HG03354 (cell line): ENCODE results near the gene NUDT14.

Experiments
- ATAC-seq: cut with Tn5 transposase; IDR thresholded peaks from one replicate; pipeline ENCODE4 v1.9.1; 2021; ENCODE audit warnings: mild to moderate bottlenecking; ENCODE audit not compliant: unreplicated experiment, poor library complexity, severe bottlenecking

The NUDT14 gene

DNA sequence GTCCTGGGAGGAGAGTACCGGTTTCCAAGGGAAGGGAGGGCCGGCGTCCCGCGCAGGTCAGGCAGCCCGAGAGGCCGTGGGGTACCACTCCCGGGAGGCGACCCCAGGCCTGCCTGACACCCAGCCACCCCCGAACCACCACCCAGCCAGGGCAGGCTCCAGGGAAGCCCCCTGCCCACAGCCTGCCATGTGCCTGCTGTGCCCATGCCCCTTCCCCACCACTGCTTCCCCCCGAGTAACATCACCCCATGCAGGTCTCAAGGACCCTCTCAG lies 2.3 kb downstream of the NUDT14 start:
- ATAC-seq, result no peak

DNA sequence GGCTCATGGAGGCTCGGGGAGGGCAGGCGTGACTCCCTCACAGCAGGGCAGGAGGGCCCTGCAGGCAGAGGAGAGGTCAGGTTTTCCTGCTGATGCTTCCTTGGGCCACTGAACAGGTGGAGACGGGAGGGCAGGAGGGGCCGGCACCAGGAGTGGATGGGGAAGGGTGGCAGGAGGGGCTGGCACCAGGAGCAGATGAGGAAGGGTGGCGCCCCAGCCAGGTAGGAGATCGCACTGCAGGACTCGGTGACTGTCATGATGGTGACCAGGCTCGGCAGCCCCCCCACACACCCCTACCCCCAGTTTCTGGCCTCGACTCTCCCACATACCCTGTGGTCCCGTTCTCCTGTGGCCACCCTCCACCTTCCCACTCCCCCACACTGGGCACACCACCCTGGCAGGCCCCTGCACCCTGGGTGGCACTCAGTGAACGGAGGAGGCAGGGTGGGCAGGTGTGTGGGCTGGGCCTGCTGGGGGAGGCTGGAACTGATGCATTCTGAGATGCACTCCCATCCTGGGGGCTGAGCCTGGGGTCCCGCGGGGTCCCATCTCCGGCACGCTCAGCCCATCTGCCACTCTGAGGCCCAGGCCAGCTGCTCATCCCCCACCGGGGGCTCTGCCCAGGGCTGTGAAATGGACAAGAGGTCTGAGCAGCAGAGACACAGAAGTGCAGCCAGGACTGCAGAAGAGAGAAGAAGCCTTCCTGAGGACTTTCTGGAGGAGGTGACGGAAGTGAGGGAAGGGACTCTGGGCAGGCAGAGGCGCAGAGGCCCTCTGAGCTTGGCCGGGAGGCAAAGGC lies 2.8 kb downstream of the NUDT14 start:
- no peak for ATAC-seq

DNA sequence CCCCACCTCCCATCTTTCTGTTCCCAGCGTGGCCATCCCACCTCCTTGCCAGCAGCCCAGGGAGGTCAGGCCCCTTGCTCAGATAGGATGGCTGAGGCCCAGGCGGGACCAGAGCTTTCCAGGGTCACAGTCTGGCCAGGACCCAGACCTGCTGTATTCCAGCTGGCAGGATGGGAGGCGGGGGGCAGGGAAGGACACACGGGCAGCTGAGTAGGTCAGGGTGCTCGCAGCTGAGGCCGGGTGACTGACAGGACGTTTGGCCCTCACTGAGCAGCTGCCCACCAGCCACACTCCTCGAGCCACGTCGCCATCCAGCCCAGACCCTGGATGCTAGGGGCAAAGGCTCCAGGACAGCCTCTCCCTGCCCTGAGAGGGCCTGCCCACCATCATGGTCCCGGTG lies 4.0 kb downstream of the NUDT14 start:
- no peak for ATAC-seq

DNA sequence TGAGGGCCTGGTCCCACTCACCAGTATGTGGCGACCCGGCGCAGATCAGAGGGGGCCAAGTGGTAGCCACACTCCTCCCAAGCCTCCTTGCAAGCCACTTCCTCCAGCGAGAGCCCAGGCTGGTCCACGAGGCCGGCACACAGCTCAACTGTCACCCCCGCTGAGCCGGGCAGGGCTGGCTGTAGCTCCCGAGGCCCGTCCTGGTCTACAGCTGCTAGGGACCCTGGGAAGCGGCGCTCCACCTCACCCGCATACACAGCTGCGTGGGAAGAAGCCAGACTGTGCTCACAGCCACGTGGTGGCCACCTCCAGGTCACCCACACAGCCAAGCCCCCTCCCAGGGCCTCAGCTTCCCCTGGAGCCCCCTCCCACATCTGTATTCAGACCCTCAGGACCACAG lies 4.6 kb downstream of the NUDT14 start:
- ATAC-seq, result no peak

DNA sequence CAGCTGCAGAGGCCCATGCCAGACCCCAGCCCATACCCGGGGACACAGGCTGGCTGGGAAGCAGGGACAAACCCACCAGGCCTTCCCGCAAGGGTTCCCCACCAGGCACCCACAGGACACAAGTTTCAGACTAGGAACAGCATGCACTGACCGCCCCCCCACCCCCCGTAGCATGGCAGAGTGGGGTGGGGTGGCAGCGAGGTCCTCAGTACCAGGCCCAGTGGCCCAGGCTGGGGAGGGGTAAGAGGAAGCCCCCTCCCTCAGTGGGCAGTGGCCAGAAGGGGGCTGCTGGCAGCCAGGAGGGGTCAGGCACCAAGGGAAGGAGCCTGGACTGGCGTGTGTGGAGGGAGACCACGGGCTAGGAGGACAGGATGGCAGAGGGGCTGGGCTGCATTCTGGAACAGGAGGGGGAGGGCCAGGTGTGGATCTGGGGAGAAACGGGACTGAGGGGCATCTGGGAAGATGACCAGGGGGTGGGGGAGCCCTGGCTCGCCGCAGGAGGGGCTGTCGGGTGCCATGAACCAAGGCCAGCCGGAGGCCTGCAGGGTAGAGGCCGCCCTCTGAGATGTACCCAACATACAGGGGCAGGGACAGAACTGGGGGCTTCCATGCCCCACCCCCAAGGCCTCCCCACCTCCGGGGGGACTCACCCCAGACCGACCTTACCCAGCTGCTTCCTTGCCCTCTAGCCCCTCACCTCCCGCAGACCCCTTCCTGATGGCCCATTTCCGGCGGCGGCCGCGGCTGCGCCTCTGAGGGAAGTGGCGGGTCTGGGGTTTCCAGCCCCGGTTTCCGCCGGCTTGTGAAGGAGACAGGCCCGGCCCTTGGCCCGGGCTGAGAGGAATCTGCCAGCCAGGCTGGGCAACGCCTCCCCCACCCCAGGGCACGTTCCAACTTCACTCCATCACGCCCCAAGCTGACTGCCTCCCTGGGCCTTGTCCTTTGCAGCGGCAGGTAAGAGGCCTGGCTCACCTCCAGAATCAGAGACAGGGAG lies 6.9 kb downstream of the NUDT14 start:
- no peak for ATAC-seq

- ATAC-seq, result no peak
Observed at GRCh38 chr14:105173145-105173544, 8.0 kb downstream of the NUDT14 start.

GRCh38 chr14:105172476-105172875 lies 8.6 kb downstream of the NUDT14 start:
- ATAC-seq, result no peak

DNA sequence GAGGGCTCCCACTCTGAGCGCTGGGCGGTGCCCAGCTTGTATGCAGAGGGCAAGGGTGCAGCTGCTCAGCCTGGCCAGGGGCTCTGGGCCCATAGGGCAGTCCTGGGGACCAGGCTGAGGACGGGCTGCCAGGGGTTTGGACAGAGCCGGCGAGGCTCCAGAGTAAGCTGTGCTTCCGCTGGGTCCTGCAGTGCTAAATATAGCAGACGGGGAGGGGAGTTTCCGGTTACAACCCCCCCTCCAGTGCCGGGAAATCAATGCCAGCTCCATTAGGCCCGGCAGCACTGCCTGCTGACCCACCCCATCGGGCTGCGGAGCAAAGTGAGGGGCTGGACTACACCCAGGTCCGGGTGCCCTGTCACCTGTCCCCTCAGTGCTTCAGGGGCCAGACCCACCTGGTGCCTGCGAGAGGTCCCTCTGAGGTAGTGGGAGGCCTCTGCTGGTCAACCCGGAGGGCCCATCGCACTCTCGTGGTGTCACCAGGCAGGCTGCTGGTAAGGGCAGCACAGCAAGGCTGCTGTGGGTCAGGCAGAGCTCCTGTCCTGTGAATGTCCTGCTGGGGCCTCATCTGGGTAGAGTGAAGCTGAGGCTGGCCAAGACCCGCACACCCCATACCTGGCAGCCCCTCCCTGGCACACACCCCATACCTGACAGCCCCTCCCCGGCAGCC lies 10.0 kb downstream of the NUDT14 start:
- no peak for ATAC-seq

DNA sequence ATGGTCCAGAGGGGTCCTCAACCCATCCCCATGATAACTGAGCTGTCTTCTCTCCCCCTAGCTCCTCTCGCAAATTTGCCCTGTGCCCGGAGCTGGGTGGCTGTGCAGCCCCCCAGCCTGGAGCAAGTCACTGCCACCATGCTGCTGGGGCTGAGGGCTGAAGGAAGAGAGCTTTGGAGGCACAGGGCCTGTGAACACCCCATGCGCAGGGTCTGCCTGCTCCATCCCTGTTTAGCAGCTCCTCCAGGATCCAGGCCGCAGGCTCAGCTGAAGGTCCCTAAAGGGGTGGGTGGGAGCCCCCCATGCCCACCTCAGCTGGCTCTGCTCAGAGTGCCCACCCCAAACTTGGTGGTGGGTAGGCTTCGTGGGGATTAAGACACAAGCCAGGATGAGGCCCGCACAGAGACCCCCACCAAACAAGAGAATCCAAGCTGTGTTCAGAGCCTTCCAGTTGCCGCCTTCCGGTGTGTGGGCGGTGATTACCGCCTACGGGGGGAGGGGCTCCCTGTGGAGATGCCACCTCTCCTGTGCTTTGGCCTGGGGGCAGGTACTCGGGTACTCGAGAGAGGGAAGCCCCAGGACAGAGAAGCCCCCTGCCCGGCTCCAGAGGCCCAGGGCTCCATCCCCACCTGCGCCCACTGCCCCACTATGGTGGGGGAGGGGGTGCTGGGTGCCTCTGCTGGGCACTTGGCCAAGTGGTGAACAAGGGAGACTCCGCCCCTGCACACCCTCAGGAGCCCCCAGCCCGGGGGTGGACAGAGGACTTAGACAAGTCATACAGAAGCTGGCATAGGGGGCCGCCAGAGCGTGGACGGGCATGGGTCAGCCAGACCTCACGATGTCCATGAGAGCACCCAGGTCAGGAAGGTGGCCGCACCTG lies 11.1 kb downstream of the NUDT14 start:
- ATAC-seq, result no peak

DNA sequence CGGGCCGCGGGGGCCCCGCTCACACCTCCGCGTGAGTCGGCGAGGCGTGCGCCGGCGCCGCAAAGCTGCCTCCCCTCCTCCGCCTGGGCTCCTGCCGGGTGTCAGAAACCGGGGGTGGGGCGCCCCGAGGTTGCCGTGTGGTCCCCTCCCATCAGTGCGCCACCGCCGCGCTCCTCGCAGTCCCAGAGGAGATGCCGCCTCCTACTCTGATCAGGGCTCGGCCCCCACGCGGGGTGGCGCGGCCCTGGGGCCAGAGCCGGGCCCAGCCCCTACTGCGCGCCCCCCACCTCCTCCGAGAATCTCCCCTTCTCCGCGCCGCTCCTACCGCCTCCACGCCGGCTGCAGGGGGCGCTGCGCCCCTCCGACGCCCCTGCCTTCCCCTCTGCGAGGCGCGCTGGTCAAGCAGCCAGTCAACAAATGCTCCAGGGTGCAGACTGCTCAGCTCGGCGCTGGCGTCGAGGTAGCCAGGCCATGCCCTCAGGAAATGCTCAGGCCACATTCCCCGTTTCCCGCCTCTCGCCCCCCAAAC lies 12.1 kb downstream of the NUDT14 start:
- ATAC-seq, result no peak

DNA sequence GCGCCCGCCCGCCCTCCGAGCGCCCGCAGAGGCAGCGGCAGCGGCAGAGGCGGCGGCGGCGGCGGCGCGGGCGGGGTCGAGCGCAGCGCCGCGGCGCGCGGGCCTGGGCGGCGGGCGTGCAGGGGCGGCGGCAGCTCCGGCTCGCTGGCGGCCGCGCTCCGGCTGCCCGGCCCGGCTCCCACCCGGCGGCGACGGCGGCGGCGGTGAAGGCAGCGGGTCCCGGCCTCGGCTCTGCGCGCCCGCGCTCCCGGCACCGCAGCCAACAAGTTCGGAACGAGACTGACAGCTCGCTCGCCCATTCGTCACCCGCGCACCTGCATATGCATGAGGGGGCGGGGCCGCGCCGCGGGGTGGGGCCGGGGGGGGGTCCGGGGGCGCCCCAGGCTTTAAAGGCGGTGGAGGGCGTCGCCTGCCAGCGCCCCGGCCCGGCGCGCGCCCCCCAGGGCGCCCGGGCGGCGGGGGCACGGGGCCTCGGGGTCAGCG lies 12.6 kb downstream of the NUDT14 start, which contains the start of gene JAG2:
Gene JAG2 (minus strand): TSS at position 281 of the 483 bp plus-strand sequence. CDS start 356 bp downstream, outside the sequence.
- ATAC-seq, result no peak

DNA sequence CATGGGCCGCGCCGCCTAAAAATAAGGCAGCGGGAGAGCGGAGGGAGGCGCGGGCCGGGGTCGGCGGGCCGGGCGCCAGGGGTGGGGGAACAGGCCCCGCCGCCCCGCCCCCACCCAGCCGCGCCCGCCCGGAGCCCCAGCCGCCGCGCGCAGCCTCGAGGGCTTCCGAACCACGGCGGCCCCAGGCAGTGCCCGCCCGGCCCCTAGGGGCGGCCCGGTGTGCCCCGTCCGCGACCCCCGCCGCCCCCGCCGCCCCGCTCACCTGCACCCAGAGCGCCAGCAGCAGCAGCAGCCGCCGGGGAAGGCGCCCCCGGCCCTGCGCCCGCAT lies 13.1 kb downstream of the NUDT14 start:
- no peak for ATAC-seq

DNA sequence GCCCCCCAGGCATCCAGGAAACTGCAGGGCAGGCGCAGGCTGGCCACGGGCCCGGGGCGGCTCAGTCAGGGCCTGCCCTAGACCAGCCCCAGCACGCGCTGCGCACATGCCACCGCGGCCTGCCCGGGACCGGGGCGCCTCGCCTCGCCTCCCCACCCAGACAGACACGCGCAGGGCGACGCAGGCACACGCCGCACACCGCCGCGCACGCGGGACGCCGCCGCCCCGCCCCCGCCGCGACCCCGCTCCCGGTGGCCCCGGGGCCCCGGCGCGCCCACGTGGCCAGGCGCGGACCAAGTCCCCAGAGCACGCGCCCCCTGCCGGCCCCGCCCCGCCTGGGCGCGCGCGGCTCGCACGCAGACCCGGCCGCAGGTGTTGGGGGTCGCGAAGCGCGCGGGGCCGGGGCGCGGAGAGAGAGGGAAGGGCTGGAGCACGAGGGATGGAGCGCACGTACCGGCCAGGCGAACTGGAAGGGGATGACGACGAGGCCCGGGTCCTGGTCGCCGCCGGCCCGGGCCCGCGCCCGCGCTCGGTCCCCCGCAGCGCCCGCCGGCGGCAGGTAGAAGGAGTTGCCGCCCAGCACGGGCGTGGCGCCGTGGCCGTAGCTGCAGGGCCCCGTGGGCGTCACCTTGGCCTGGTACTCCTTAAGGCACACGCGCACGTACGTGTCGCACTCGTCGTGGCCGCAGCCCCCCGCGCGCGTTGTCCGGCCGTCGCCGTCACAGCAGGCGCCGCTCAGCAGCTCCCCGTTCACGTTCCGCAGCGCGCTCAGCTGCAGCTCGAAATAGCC lies 13.6 kb downstream of the NUDT14 start:
- no peak for ATAC-seq

DNA sequence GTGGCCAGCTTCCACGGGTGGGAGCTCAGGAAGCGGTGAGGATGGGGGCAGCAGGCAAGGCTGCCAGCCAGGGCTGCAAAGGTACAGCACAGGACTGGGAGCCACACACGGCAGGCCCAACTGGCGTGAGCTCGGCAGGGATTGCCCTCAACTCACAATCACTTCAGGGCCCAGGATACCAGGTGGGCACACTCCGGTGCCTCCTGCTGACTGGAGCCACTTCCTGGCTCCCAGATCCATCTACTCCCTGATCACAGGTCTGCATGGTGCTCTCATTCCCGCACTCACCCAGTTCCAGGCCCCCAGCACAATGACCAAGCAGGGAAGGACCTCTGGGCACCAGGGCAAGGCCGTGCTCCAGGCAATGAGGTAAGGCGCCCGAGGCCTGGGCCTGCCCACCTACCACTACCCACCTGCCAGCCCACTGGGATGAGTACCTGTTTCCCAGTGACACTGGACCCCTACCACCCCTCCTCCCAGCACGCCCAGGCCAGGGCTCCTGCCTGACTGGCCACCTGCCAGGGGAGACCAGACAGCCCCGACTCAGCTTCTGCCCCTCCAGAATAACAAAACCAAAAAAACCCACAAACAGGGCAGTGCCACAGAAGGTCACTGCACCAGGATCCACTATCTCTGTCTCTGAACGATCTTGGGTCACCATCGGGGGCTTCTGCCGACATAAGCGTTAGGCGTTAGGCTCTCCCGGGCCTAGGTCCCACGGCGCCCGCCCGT lies 14.4 kb downstream of the NUDT14 start:
- ATAC-seq, result no peak

DNA sequence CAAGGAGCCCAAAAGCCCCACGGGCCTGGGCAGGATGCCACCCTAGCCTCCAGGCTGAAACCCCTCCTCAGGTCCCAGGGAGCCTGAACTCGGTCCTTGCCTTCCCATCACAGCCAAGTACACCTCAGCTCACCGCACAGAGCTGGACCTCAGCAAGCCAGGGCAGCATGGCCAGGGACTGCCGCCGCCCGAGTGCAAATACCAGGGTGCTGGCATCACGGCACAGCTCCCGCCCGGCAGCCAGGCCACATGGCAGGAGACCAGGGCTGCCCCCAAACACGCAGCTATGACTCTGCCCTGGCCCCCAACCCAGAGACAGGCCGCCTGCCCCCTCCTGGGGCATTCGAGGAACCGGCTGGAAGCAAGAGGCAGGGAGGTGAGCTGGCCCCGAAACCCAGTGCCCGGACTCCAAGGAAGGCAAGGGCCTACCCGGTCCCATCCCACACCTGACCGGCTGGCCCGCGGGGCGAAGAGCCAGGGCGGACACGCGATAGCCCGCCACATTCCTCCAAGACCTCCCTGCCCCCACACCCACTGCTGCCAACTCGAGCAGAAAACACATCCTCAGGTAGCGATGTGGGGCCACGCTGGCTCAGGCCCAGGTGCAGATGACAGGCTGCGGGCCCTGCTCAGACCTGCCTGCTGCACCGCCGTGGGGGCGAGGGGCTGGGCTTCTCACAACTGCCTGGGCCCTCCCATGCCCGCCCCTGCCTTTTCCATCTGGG lies 15.2 kb downstream of the NUDT14 start:
- ATAC-seq, result no peak

DNA sequence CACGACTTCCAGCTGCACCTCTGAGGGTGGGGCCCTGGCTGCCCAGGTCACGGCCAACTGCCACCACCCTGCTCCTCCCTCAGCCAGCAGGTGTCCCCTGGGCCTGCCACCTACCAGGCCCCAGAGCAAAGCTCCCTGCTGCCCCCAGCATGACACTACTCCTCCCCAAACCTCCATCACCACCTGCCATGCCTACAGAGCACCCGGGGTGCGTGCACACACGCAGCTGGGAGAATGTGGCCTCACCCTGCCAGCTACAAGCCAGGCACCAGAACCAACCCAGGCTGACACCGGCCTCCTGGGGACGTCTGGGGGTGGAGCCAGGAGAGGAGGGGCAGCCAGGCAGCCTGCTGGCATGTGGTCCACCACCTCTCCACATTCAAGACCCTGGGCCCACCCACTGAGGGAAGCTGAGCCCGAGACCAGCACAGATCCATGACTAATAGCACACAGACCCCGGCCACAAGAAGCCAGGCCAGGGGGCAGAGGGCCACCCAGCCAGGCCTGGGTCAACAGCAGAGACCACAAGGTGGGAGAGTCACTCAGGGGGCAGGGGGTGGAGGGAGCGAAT lies 15.9 kb downstream of the NUDT14 start:
- no peak for ATAC-seq
